PC-9 (cell line): ENCODE data around the gene UPK2. TPM values are rescaled to one million over a fixed set of nuclear protein-coding genes. Genes with fewer than 3 reads are reported as not detected.
A peak's percentile ranks its signal among the peaks of the same experiment; 100 is the strongest.

Experiments
- BruUV-seq: library from RNA; stranded (reverse); fragments of 400-500 nt; replicated peaks from 2 replicates; lab custom pipeline; 2021; lab: Mats Ljungman, UMichigan
- CTCF ChIA-PET: fragments of 300-600 bp; sonication (Branson Sonifier 250); formaldehyde crosslinking; loops from one replicate; lab custom pipeline; 2022; ENCODE audit warnings: antibody characterized with exemption; lab: Charles Lee
- POLR2A ChIA-PET: fragments of 300-600 bp; sonication (Branson Sonifier 250); formaldehyde crosslinking; loops from one replicate; lab custom pipeline; 2022; ENCODE audit warnings: antibody characterized with exemption; ENCODE audit not compliant: unreplicated experiment; lab: Charles Lee
- DNase-seq, 2 experiments: peaks; one replicate each; pipeline versions ENCODE4 v3.0.0 to v3.0.0-alpha.2; 2015 to 2022; ENCODE audit warnings: mixed read lengths in 1 of 2
- H2AFZ ChIP-seq: fragments of 200-600 bp; sonication (generic); 2 replicates; pipeline ENCODE4 v1.8.1; 2017; ENCODE audit warnings: antibody characterized with exemption
- H3F3A ChIP-seq: fragments of 200-600 bp; sonication (generic); 2 replicates; pipeline ENCODE4 v1.8.1; 2017; ENCODE audit warnings: antibody characterized with exemption, mild to moderate bottlenecking, low read depth; ENCODE audit not compliant: insufficient read depth
- H3K27ac ChIP-seq: fragments of 200-600 bp; sonication (generic); 2 replicates; pipeline ENCODE4 v1.6.1; 2016; ENCODE audit warnings: mixed run types
- H3K27me3 ChIP-seq: fragments of 200-600 bp; sonication (generic); 2 replicates; pipeline ENCODE4 v1.6.1; 2016; ENCODE audit warnings: low read depth, mixed run types; ENCODE audit not compliant: insufficient read depth
- H3K36me3 ChIP-seq: fragments of 200-600 bp; sonication (generic); 2 replicates; pipeline ENCODE4 v1.6.1; 2016; ENCODE audit warnings: low read depth, mixed run types
- H3K4me1 ChIP-seq: fragments of 200-600 bp; sonication (generic); replicated peaks from 2 replicates; pipeline ENCODE4 v1.6.1; 2016; ENCODE audit warnings: mixed run types; ENCODE audit not compliant: insufficient read depth
- H3K4me2 ChIP-seq: fragments of 200-600 bp; sonication (generic); 2 replicates; pipeline ENCODE4 v1.6.1; 2017; ENCODE audit warnings: mixed run types
- H3K4me3 ChIP-seq: fragments of 200-600 bp; sonication (generic); 2 replicates; pipeline ENCODE4 v1.6.1; 2016; ENCODE audit warnings: mixed run types
- H3K79me2 ChIP-seq: fragments of 200-600 bp; sonication (generic); 2 replicates; pipeline ENCODE4 v1.6.1; 2017; ENCODE audit warnings: low read depth, mixed run types
- H3K9me2 ChIP-seq: fragments of 200-600 bp; sonication (generic); 2 replicates; pipeline ENCODE4 v1.8.1; 2017; ENCODE audit warnings: mild to moderate bottlenecking; ENCODE audit not compliant: insufficient read depth
- H3K9me3 ChIP-seq: fragments of 200-600 bp; sonication (generic); 2 replicates; pipeline ENCODE4 v1.8.1; 2016; ENCODE audit warnings: low read depth; ENCODE audit not compliant: insufficient read depth
- H4K20me1 ChIP-seq: fragments of 200-600 bp; sonication (generic); 2 replicates; pipeline ENCODE4 v1.8.1; 2017; ENCODE audit not compliant: insufficient read depth
- EZH2 ChIP-seq: fragments of 200-600 bp; sonication (generic); IDR thresholded peaks from 2 replicates; pipeline ENCODE4 v1.8.0; 2017; ENCODE audit warnings: antibody characterized with exemption, low read depth
- intact Hi-C: fragments of 100-400 bp; cut with micrococcal nuclease; formaldehyde crosslinking; loops from one replicate; pipeline ENCODE4 v1.10.0; 2022; ENCODE audit not compliant: unreplicated experiment
- microRNA-seq: library from miRNA; unstranded; fragments of <30 nt; microRNA quantifications from one replicate; pipeline ENCODE4 v1.2.0, GENCODE V29; 2021; ENCODE audit warnings: borderline number of aligned reads, borderline replicate concordance
- total RNA-seq: library from RNA; stranded (reverse); gene quantifications from 2 replicates; pipeline ENCODE4 v1.2.3, GENCODE V29; 2021
- TF ChIP-seq, protein P1 (sequence below): fragments of 200-600 bp; sonication (generic); conservative IDR thresholded peaks from 2 replicates; pipeline ENCODE4 v1.6.1; 2017; ENCODE audit warnings: mixed run types, antibody characterized with exemption, mild to moderate bottlenecking, moderate library complexity

UPK2 gene
- total RNA-seq, 1 experiment from 2014 or later, result 17.1 TPM

DNA sequence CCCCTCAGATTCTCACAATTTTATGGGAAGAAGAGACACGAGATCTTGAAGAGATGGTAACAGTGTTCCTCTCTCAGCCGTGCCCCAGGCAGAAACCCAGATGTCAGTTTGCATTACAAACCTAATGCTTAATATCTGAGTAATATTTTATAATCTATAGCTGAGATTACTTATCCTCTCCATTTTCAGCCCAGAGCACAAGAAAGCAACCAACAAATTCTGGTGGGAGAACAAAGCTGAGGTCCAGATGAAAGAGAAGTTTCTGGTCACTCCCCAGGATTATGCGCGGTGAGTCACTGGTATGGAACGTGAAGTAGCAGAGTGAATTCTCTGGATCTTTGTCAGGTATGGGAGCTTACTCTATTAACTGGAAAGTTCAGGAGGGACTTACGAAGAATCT lies 42.7 kb downstream of the UPK2 start:
- no TSS peak for BruUV-seq
- Histone ChIP-seq H3K9me3 (no peaks in the 10 kb centered on the region), H3K27me3 (no peaks in the 10 kb centered on the region), H3K27ac (peak overlapping the region; percentile 74), H3K4me1 (peaks cover 33% of the 10 kb centered on the region), H3K36me3 (peaks cover 27% of the 10 kb centered on the region), H3K4me2 (peak overlapping the region; percentile 96), H3F3A (peaks cover 33% of the 10 kb centered on the region), H2AFZ (peak overlapping the region; percentile 89), H3K4me3 (peak overlapping the region; percentile 86), H4K20me1 (no peaks in the 10 kb centered on the region), H3K9me2 (no peaks in the 10 kb centered on the region), H3K79me2 (peaks cover 48% of the 10 kb centered on the region)
- ChIA-PET POLR2A (interaction anchor here (0.6 to 0.7 kb wide), 7 partner anchors 19 to 378 kb away, joined by 4 to 18 read pairs (median 8); partner anchors contain the start of genes DDX6 and RPS25), CTCF (no interaction called here)
- TF ChIP-seq, protein P1, sequence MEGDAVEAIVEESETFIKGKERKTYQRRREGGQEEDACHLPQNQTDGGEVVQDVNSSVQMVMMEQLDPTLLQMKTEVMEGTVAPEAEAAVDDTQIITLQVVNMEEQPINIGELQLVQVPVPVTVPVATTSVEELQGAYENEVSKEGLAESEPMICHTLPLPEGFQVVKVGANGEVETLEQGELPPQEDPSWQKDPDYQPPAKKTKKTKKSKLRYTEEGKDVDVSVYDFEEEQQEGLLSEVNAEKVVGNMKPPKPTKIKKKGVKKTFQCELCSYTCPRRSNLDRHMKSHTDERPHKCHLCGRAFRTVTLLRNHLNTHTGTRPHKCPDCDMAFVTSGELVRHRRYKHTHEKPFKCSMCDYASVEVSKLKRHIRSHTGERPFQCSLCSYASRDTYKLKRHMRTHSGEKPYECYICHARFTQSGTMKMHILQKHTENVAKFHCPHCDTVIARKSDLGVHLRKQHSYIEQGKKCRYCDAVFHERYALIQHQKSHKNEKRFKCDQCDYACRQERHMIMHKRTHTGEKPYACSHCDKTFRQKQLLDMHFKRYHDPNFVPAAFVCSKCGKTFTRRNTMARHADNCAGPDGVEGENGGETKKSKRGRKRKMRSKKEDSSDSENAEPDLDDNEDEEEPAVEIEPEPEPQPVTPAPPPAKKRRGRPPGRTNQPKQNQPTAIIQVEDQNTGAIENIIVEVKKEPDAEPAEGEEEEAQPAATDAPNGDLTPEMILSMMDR, result no peak
- TF ChIP-seq EZH2, result no peak
- DNase-seq, result peak; percentile 65 to 92
- intact Hi-C loops, result no loop called here

DNA sequence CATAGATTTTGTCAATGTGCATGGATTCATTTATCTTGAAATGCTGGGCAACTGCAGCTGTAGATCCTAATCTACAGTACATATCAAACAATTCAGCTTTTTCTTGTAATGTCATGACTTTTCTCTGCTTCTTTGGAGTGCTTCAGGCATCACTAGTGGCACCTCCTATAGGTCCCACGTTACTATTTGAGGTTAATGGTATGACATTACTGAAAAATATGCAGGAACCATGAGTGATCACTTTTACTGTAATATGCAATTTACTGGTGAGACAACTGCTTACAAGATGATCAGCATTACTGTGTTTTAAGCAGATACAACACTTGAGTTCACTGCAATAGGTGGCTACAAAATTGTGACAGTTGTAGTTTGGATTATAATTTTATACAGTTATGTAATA lies 44.8 kb downstream of the UPK2 start:
- intact Hi-C loops, result no loop called here
- Histone ChIP-seq H3K9me2 (no peaks in the 10 kb centered on the region), H3K4me1 (peaks cover 33% of the 10 kb centered on the region), H2AFZ (no peak overlapping the region), H3K27ac (no peak overlapping the region; the same call in 1 of the 2 replicates), H3K36me3 (peaks cover 29% of the 10 kb centered on the region), H3K9me3 (no peaks in the 10 kb centered on the region), H3K79me2 (peaks cover 48% of the 10 kb centered on the region), H3F3A (peaks cover 47% of the 10 kb centered on the region), H3K4me2 (no peak overlapping the region), H4K20me1 (no peaks in the 10 kb centered on the region), H3K4me3 (no peak overlapping the region), H3K27me3 (no peaks in the 10 kb centered on the region)
- DNase-seq, result peak in 1 of 2 experiments; percentile 67
- TF ChIP-seq, protein P1, result no peak
- no peak for TF ChIP-seq EZH2
- CTCF ChIA-PET, result interaction anchor here (0.7 kb wide), 1 partner anchor 313 kb away, joined by 3 read pairs; no protein-coding TSS in a partner anchor
- BruUV-seq, result no TSS peak
- POLR2A ChIA-PET, result no interaction called here

DNA sequence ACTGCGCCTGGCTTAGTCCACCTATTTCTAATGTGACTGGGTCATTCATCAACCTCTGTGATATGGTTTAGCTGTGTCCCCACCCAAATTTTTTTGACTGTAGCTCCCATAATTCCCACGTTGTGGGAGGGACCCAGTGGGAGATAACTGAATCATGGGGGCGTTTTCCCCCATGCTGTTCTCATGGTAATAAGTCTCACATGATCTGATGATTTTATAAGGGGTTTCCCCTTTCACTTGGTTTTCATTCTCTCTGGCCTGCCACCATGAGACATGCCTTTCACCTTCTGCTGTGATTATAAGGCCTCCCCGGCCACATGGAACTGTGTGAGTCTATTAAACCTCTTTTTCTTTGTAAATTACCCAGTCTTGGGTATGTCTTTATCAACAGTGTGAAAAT lies 50.6 kb downstream of the UPK2 start:
- Histone ChIP-seq H3K9me2 (no peaks in the 10 kb centered on the region), H2AFZ (no peak overlapping the region), H3K4me1 (no peaks in the 10 kb centered on the region), H3K36me3 (peaks cover 19% of the 10 kb centered on the region), H3K4me3 (no peak overlapping the region), H4K20me1 (no peaks in the 10 kb centered on the region; the same call in none of the 2 replicates), H3K4me2 (no peak overlapping the region), H3K79me2 (peaks cover 2% of the 10 kb centered on the region; the same call in 1 of the 2 replicates), H3K9me3 (no peaks in the 10 kb centered on the region), H3K27ac (no peak overlapping the region), H3K27me3 (no peaks in the 10 kb centered on the region), H3F3A (peaks cover 43% of the 10 kb centered on the region)
- TF ChIP-seq EZH2, result no peak
- ChIA-PET POLR2A (no interaction called here), CTCF (interaction anchor here (0.6 kb wide), 1 partner anchor 25 kb away, joined by 3 read pairs; no protein-coding TSS in a partner anchor)
- no peak for DNase-seq
- no TSS peak for BruUV-seq
- intact Hi-C loops, result no loop called here

Small RNAs within 50 kb of the gene (microRNA-seq; reads per million reads assigned to microRNA genes)
- gene MIR4492, result not detected

Other genes with a start within 250 kb of the UPK2 start
- gene DDX6, start 165.1 kb upstream of the UPK2 start, total RNA-seq, result 73.1 and 84.4 TPM in 2 replicates
- gene CXCR5, start 72.4 kb upstream of the UPK2 start, total RNA-seq, result not detected in 2 replicates
- gene BCL9L, start 30.4 kb upstream of the UPK2 start, total RNA-seq, result 75.9 and 108 TPM in 2 replicates
- not detected in 2 replicates for gene FOXR1, start 15.5 kb downstream of the UPK2 start, total RNA-seq
- gene CENATAC, start 41.8 kb downstream of the UPK2 start, total RNA-seq, result 61.7 and 73.9 TPM in 2 replicates
- gene RPS25, start 62.0 kb downstream of the UPK2 start, total RNA-seq, result 954 and 984 TPM in 2 replicates
- gene TRAPPC4, start 62.5 kb downstream of the UPK2 start, total RNA-seq, result 49.2 and 51.4 TPM in 2 replicates
- gene SLC37A4, start 74.6 kb downstream of the UPK2 start, total RNA-seq, result 23.2 and 24.3 TPM in 2 replicates
- 92.0 and 117 TPM in 2 replicates for gene HYOU1, start 100.9 kb downstream of the UPK2 start, total RNA-seq
- 21.1 and 22.9 TPM in 2 replicates for gene VPS11, start 111.5 kb downstream of the UPK2 start, total RNA-seq
- gene HMBS, start 128.6 kb downstream of the UPK2 start, total RNA-seq, result 49.3 and 54.9 TPM in 2 replicates
- 32.8 and 41.1 TPM in 2 replicates for gene DPAGT1, start 145.6 kb downstream of the UPK2 start, total RNA-seq
- gene C2CD2L, start 151.0 kb downstream of the UPK2 start, total RNA-seq, result 6.7 and 9.3 TPM in 2 replicates
- 34.9 and 35.5 TPM in 2 replicates for gene HINFP, start 165.3 kb downstream of the UPK2 start, total RNA-seq
- 0.11 TPM in 1 of 2 replicates, not detected in the other for gene ABCG4, start 192.8 kb downstream of the UPK2 start, total RNA-seq
- 18.4 and 22.5 TPM in 2 replicates for gene NLRX1, start 212.4 kb downstream of the UPK2 start, total RNA-seq
- gene NHERF4, start 229.2 kb downstream of the UPK2 start, total RNA-seq, result 0.73 TPM in 1 of 2 replicates, not detected in the other